ENCODE results near the gene RDH13. TPM values are rescaled to one million over a fixed set of nuclear protein-coding genes. Genes with fewer than 3 reads are reported as not detected.

The RDH13 gene
- total and polyA plus RNA-seq, 2 of the 8 experiments (the other 6 are each of a cell fraction or from before 2014, with no cell fraction given), result 15.9 to 31.5 TPM

- POLR2A ChIA-PET (ENCODE audit: partially characterized antibody), result interaction anchor here (1.0 to 1.2 kb wide), 2 partner anchors 12 to 149 kb away, joined by 3 read pairs; no protein-coding TSS in a partner anchor
- Histone ChIP-seq H2BK20ac (ENCODE audit: low read length) (no peak overlapping the region), H3K4ac (replicated peaks; ENCODE audit: insufficient read length, low read depth, low read length) (no peak overlapping the region), H4K20me1 (replicated peaks in 1 of 2; ENCODE audit: control insufficient read depth in 1 of 2, insufficient read depth in 2 of 2, low read length in 2 of 2) (peaks cover 3 to 6% of the 10 kb centered on the region in 2 experiments), H2BK15ac (ENCODE audit: low read length) (no peak overlapping the region), H3K9ac (replicated peaks in 1 of 4; ENCODE audit: extremely low read depth in 1 of 4, low read depth in 3 of 4, low read length in 3 of 4) (no peak overlapping the region), H3K18ac (ENCODE audit: extremely low read depth, low read length) (no peak overlapping the region), H3K4me2 (ENCODE audit: insufficient read depth in 1 of 2, low read depth in 2 of 2, low read length in 2 of 2) (no peak overlapping the region), H4K91ac (replicated peaks; ENCODE audit: insufficient read length, low read length) (no peak overlapping the region), H4K8ac (ENCODE audit: extremely low read depth, insufficient read depth, low read length) (no peak overlapping the region), H3K23ac (ENCODE audit: insufficient read length) (no peak overlapping the region), H3K79me1 (ENCODE audit: low read depth, low read length) (peaks cover 2% of the 10 kb centered on the region; the same call in 1 of the 2 replicates), H3K79me2 (ENCODE audit: control insufficient read depth in 1 of 2, insufficient read depth in 2 of 2, low read length in 2 of 2) (no peaks in the 10 kb centered on the region), H3K14ac (ENCODE audit: insufficient read length) (no peak overlapping the region), H2BK120ac (replicated peaks; ENCODE audit: low read depth, low read length) (no peak overlapping the region), H3K27ac (ENCODE audit: low read depth, low read length) (no peak overlapping the region), H2AK5ac (ENCODE audit: low read depth, low read length) (no peak overlapping the region), H3K56ac (replicated peaks; ENCODE audit: insufficient read length, low read depth, low read length) (no peak overlapping the region), H3K36me3 (ENCODE audit: control insufficient read depth in 2 of 4, insufficient read depth in 4 of 4, low read length in 3 of 4) (peaks cover 7 to 43% (median 21%) of the 10 kb centered on the region in 4 experiments), H3K23me2 (ENCODE audit: low read depth, low read length) (no peaks in the 10 kb centered on the region; the same call in 1 of the 2 replicates), H3K4me1 (replicated peaks in 1 of 4; ENCODE audit: control insufficient read depth in 3 of 4, insufficient read depth in 4 of 4, low read length in 3 of 4) (peaks cover 0 to 3% (median 0%) of the 10 kb centered on the region in 4 experiments; a peak in 2 of 7 replicates), H3K9me3 (ENCODE audit: insufficient read depth in 2 of 2, low read depth in 1 of 2, low read length in 1 of 2) (no peaks in the 10 kb centered on the region), H3K27me3 (replicated peaks in 1 of 4; ENCODE audit: control insufficient read depth in 3 of 4, extremely low read depth in 1 of 4, insufficient read depth in 3 of 4, low read length in 3 of 4) (no peaks in the 10 kb centered on the region; a peak in 1 of 7 replicates), H2AFZ (ENCODE audit: low read length) (no peak overlapping the region), H2BK12ac (ENCODE audit: low read depth, low read length) (no peak overlapping the region), H4K5ac (ENCODE audit: insufficient read length, low read depth, low read length) (no peak overlapping the region), H3K4me3 (ENCODE audit: extremely low read depth in 1 of 4, insufficient read depth in 2 of 4, low read depth in 3 of 4, low read length in 4 of 4) (no peak overlapping the region), H2BK5ac (ENCODE audit: low read depth, low read length) (no peak overlapping the region; the same call in 1 of the 2 replicates)
- CTCF ChIA-PET (ENCODE audit: partially characterized antibody), result no interaction called here
- WGBS, 2 experiments (ENCODE audit: extremely low coverage in 1 of 2, insufficient coverage in 1 of 2, insufficient read length in 1 of 2, insufficient replicate concordance in 2 of 2, low coverage in 1 of 2, low lambda C conversion rate in 2 of 2, missing lambda C conversion rate in 1 of 2), result 69% methylated on average over 11 of the region's 11 CpGs; no CpG with 5 or more reads in 1 of the 2 experiments
- FAIRE-seq (no peak), DNase-seq (ENCODE audit: low read depth in 1 of 2, low spot score in 2 of 2) (no peak)
- TF ChIP-seq RBBP5 (IDR thresholded peaks at IDR 0.05; ENCODE audit: borderline replicate concordance, low read depth, low read length) (no peak), HDAC2 (IDR thresholded peaks at IDR 0.05; ENCODE audit: borderline replicate concordance in 1 of 2, low read depth in 2 of 2, low read length in 2 of 2) (no peak), PHF8 (conservative IDR thresholded peaks at IDR 0.05; ENCODE audit: low read depth, low read length) (no peak), CBX5 (IDR thresholded peaks at IDR 0.05; ENCODE audit: low read depth, low read length) (no peak), ATF3 (IDR thresholded peaks at IDR 0.05; ENCODE audit: insufficient read depth, low read depth, low read length) (no peak), ATF2 (IDR thresholded peaks at IDR 0.05; ENCODE audit: low read length) (no peak), SUZ12 (IDR thresholded peaks at IDR 0.05; ENCODE audit: low read length) (no peak), POU5F1 (IDR thresholded peaks at IDR 0.05; ENCODE audit: low read depth, low read length) (no peak), ASH2L (IDR thresholded peaks at IDR 0.05; ENCODE audit: low read length) (no peak), SIX5 (IDR thresholded peaks at IDR 0.05; ENCODE audit: low read depth, low read length) (no peak)
Measured at GRCh38 chr19:55042688-55043087, 20.3 kb downstream of the RDH13 start.
